ENCODE measurements around the gene STK24.
"Not testable (repeated sequence)": the region's sequence is repeated elsewhere in the genome, so short reads cannot be mapped to it uniquely, and the experiment has no call there.

DNA sequence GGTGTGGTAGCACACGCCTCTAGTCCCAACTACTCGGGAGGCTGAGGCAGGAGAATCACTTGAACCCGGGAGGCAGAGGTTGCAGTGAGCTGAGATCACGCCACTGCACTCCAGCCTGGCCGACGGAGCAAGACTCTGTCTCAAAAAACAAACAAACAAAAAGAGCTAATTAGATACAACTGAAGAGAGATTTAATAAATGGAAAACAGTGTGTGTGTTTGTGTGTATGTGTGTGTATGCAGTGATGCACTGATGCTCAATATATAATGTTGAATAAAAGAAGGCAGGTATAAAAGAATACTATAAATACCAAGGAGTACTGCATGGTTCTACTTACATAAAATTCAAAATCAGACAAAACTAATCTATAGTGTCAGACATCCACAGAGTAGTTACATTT lies 13.6 kb upstream of the STK24 start:
- not testable (repeated sequence) for TF ChIP-seq CTCF (IDR thresholded peaks at IDR 0.05; ENCODE audit: low read length); EZH2phosphoT487 (IDR thresholded peaks at IDR 0.05; ENCODE audit: low read length); EZH2 (optimal IDR thresholded peaks at IDR 0.05; ENCODE audit: low read depth, low read length)

Measured in MM.1S (cell line).